D721Med (cell line): ENCODE results near the gene PRR7.

Experiments
- DNase-seq: peaks from one replicate; pipeline ENCODE4 v3.0.0; 2011; ENCODE audit warnings: low spot score; ENCODE audit not compliant: insufficient read length
- FAIRE-seq: peaks from 2 replicates; lab custom pipeline; 2011; peaks lifted over from hg19 to GRCh38; lab: Jason Lieb, UNC
- CTCF ChIP-seq: IDR thresholded peaks from 2 replicates; pipeline ENCODE4 v1.5.1; 2012; ENCODE audit warnings: mild to moderate bottlenecking, control low read depth; ENCODE audit not compliant: insufficient read depth; ENCODE audit errors: missing control alignments

Gene PRR7

GRCh38 chr5:177440211-177440989 lies 6.2 kb upstream of the PRR7 start:
- TF ChIP-seq CTCF: no peak
- FAIRE-seq (no peak), DNase-seq (no peak)

DNA sequence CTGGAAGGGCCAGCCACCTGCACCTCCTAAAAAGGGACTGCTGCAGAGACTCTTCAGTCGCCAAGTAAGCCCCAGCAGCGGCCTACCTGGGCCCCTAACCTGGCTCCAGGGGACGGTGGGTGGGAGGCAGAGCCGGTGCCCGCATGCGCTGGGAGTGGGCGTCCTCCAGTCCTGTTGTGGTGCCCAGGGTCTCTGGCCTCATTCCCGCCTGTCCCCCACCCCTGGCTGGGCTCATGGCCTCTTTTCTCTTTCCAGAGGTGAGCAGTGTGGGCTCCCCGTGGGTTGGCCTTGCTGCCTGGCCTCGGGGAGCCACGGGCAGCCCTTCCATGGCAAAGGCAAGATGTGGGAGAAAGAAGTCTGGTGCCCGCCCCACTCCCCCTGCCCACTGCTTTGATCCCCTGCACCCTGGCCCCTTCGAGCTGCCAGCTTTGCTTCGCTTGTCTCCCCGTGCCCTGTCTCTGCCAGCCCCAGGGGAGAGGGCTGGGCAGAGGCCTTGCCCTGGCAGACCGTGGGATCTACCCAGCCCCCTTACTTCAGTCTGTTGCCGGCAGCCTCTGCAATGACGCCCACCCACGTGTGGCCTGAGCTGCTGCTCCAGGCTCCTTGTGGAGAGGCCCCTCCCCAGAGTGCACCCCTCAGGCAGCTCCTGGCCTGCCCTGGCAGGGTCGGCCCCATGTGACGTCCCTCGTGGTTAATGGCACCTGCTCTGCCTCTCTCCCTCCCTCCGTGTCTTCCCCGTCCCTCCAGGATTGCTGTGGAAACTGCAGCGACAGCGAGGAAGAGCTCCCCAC lies 5.4 kb upstream of the PRR7 start:
- FAIRE-seq: no peak
- no peak for DNase-seq
- TF ChIP-seq CTCF: no peak

DNA sequence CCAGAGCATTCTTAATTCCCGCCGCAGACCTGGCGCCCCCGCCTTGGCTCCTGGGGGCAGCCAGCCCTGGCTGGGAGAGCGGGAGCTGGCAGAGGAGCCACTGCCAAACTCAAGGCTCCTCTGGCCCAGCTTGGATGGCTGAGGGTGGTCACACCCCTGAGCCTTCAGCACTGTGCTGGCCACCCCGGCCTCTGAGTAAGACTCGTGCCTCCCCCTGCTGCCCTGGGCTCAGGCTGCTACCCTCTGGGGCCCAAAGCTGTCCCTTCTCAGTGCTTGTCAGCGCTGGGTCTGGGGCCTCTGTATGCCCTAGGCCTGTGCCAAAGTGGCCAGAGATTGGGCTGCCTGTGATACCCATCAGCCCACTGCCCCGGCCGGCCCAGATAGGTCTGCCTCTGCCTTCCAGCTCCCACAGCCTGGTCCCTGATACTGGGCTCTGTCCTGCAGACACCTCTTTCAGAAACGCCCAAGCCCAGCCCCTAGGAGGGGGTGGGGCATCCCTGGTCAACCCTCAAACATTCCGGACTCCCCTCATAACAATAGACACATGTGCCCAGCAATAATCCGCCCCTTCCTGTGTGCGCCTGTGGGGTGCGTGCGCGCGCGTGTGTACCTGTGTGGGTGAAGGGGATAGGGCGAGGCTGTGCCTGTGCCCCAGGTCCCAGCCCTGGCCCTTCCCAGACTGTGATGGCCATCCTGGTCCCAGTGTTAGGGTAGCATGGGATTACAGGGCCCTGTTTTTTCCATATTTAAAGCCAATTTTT lies 4.4 kb upstream of the PRR7 start:
- no peak for FAIRE-seq
- TF ChIP-seq CTCF: no peak
- DNase-seq: no peak

GRCh38 chr5:177443144-177443983 lies 3.2 kb upstream of the PRR7 start:
- FAIRE-seq (no peak), DNase-seq (no peak)
- no peak for TF ChIP-seq CTCF

GRCh38 chr5:177444106-177445051 lies 2.2 kb upstream of the PRR7 start:
- TF ChIP-seq CTCF: no peak
- no peak for FAIRE-seq
- DNase-seq: no peak
